Kidney tubule cell (primary cell): ENCODE data around the gene GNPTG.

Source experiments
- DNase-seq: peaks from one replicate; pipeline ENCODE4 v3.0.0-alpha.2; 2018; ENCODE audit warnings: low spot score

GNPTG gene

DNA sequence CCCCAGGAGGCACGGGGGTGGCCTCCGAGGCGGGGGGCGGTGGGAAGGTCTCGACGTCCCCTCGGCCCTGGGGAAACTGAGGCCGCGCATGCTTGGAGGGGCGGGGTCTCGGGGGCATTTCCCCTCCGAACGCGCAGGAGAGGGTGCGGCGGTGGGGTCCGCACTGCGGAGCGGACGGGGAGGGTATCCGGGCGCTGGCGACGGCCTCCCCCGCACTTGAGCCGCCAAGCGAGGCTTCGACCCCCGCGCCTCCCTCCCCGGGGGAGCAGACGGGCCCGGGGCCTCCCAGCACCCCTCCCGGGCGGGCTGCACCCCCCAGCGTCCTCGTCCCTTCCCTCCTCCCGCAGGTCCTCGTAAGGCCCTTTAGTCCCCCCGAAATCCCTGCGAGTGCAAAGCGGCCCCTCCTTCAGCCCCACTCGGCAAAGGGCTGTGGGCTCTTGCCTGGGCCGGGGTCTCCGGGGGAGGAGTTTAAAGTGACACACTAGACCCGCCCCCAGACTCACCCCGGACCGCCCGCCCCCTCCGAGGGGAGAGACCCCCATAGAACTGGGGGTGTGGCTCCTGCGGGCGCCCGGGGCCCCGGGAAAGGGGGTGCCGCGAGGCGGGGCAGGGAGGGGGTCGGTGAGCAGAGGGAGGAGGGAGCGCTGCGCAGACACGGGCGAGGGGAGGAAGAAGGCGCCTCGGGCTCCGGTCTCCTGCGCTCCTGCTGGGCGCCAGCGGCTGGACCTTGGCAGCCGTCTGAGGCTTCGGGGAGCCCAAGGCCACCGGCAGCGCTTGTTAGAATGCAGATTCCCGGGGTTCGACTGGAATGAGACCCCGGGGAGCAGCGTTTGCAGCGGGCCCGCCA, 17.7 kb upstream of the GNPTG start:
- no peak for DNase-seq

DNA sequence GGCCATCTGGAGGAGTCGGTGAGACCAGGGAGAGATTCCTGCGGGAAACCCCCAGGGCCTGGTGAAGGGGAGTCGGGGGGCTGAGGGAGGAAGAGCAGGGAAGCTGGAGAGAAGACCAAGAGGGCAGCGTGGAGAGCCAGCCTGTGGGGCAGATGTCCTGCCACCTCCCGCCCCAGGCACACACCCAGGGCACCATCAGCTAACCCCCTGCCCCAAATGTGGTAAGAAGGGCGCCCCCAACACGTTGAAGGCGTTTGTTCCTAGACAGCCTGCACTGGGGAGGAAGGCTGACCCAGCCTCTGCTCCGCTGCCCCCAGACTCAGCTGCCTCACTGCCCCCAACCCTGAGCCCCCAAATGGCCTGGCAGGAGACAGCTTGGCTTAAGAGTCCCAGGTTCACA, 17.0 kb upstream of the GNPTG start:
- no peak for DNase-seq

DNA sequence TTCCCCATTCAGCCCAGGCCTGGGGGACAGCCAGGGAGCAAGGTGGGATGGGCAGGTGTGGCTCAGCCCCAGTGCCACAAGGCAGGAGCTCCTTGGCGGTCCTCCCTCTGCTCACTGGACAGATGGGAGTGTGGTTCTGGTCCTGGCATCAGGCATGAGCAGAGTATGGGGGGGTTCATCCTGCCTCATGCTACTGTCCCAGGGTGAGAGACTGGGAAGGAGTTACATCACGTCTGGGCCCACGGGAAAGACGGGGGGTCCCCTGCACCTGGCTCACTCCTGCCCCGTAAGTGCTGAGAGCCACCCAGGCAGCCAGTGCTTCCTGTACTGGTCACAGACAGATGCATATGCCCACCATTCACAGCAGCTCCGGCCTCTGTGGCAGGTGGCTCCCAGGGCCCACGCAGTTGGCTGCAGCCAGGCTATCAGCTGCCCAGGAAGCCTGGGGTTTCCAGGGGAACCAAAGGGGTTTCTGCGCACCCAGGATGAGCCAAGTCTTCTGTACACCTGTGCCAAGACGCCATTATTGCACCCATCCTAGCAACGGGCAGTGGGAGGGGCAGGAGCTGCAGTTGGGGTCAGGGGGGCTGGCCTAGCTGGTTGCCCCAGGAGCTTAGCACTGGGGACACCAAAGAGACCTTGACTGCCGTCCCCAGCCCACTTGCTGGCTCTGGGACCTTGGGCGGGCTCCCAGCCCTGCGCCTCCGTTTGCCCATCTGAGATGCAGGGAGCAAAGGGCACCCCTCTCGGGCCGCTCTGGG, 16.3 kb upstream of the GNPTG start:
- no peak for DNase-seq

DNA sequence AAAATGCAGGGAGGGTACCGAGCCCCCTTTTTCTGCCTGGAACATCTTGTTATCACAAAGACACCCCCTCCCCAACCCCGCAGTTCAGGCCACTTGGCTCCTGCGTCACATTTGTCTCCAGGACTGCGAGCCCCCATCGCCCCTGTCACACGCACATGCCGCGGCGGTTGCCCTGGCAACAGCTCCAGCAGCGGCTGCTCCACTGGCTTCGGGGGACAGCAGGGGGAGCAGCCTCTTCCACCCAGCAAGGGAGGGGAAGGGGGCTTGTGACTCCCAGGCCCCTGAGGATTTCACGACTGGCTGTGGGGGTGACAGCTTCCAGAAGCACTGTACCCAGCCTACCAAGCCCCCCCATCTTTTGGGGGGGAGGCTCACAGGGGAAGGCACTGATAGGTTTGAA, 15.7 kb upstream of the GNPTG start:
- no peak for DNase-seq

DNA sequence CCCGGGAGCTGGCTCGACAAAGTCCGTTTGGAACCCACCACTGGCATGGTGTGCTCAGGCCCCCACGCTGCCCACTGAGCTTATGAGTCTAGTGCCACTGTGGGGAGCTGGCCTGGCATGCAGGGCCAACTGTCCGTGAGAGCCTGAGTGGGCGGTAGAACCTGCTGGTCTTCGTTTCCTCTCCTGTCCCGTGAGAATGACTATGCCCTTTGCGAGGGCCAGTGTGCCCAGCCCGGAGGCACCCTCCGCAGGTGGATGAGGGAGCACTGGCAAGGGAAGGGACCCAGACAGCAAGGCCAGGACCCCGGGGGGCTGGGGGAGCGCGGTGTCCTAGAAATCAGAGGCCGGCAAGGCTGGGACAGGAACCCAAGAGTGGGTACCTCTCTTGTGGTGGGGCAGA, 15.1 kb upstream of the GNPTG start:
- DNase-seq, result no peak

DNA sequence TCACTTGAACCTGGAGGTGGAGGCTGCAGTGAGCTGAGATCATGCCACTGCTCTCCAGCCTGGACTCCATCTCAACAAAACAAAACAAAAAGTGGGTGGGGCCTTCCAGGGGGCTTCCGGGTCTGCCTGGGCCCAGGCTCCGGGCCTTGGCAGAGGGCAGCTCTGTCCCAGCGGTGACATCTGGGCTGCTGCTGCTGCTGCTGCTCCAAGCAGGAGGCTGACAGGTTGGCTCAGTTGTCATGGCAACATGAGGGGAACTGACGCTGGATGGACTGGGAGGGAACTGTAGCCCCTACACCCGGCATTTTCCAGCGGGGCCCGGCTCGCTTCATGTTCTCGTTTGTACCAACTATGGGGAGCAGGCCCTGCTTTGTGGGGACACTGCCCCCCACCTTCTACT, 14.2 kb upstream of the GNPTG start:
- DNase-seq, result no peak

DNA sequence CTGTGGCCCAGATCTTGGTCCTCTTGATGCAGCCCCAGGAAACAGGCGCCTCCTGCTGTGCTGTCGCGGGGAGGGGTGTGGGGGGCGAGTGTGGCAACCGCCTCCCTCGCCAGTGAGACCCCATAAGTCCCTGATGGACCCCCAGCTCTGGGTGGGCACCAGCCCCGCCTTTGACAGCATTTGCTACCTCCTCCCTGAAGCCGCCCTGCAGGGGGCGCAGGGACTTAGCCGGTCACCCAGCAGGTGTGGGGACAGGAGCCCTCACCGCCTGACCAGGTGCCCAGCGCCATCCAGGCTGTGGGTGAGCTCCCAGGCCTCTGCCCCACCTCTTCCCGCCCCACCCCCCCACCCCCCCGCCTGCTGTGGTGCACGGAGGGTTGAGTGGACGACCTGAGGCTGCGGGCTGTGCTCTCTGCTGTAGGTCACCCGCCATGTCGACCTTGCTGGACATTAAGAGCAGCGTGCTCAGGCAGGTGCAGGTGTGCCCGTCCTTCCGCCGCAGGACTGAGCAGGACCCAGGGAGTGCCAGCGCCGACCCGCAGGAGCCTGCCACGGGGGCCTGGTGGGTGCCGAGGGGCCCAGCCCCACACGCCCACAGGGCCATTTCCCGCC, 13.5 kb upstream of the GNPTG start:
- peak; percentile 58 for DNase-seq

DNA sequence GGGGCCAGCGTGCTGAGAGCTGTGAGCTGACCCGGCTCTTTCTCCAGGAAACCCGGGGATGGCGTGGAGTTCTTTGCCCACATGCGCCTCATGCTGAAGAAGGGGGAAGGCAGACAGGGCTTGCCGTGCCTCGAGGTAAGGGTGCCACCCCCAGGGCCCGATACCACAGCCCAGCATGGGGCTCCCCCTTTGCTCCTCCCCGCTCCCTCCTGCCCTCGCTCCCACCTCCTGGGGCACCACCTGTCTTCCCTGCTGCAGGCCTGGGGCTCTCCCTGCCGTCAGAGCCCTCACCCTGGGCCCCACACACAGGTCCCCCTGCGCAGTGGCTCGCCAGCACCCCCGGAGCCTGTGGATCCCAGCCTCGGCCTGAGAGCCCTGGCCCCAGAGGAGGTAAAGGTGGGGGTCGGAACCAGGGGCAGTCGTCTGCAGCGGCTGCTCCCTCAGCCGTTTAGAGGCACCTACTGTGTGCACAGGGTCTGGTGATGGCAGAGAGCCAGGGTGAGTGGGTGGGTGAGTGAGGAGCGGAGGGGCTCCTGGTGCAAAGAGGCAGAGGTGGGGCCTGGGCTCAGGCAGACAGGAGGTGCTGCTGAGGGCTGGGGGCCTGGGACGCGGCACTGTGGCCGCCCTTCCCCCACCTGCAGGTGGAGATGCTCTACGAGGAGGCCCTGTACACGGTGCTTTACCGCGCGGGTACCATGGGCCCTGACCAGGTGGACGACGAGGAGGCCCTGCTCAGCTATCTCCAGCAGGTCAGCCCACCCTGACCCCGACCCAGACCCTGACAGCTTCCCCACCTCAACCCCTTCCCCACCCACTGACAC, 12.7 kb upstream of the GNPTG start:
- no peak for DNase-seq

DNA sequence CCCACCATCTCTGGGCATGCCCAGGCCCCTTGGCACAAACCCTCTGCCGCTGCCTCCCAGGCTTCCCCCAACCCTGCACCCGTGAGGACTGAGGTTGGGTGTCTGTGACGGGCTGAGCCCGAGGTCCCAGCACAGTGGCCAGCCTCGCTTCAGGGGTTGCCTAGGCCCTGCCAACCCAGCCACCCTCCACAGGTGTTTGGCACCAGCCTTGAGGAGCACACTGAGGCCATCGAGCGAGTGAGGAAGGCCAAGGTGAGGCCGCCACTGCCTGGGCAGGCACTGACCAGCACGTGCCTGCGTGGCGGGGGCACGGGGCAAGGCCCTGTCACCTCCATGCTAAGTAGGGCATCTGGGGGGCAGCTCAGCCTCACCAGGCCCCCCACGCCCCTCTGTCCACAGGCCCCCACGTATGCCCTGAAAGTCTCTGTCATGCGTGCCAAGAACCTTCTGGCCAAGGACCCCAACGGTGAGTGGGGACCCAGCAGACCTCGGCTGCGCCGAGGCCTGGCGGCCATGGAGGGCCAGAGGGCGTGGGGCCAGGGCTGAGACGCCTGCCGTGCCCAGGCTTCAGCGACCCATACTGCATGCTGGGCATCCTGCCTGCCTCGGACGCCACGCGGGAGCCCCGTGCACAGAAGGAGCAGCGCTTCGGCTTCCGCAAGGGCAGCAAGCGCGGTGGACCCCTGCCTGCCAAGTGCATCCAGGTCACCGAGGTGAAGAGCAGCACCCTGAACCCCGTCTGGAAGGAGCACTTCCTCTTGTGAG, 10.8 kb upstream of the GNPTG start:
- no peak for DNase-seq

DNA sequence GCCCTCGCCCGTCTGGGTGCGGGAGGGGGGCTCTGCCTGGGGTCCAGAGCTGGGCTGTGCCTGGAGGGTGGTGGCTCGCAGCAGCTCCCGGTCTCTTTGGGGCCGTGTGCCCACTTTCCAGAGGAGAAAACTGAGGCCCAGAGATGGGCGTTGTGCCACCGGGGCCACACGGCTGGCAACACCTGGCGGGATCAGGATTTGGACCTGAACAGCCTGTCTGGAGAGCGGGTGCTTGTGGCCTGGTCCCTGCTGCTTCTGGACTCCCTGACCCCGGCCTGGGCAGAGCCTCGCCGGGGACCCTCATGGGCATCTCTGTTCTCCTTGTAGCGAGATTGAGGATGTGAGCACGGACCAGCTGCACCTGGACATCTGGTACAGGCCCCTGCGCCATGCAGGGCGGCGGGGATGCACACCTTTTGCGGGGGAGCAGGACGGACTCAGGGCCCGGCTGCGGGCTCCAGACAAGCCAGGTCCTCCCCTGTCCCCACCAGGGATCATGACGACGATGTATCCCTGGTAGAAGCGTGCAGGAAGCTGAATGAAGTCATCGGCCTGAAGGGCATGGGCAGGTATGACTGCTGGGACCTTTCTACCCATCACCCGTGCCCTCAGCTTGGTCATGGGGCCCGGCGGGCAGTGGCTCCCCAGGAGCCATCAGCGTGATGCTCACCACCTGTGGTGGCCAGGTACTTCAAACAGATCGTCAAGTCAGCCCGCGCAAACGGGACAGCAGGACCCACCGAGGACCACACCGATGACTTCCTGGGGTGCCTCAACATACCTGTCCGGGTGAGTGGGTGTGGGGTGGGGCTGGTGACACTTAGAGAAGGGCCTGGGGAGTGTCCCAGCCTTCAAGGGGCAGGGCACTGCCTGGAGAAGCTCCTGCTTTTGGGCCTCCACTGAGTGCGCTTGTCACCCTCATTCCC, 10.0 kb upstream of the GNPTG start:
- no peak for DNase-seq

DNA sequence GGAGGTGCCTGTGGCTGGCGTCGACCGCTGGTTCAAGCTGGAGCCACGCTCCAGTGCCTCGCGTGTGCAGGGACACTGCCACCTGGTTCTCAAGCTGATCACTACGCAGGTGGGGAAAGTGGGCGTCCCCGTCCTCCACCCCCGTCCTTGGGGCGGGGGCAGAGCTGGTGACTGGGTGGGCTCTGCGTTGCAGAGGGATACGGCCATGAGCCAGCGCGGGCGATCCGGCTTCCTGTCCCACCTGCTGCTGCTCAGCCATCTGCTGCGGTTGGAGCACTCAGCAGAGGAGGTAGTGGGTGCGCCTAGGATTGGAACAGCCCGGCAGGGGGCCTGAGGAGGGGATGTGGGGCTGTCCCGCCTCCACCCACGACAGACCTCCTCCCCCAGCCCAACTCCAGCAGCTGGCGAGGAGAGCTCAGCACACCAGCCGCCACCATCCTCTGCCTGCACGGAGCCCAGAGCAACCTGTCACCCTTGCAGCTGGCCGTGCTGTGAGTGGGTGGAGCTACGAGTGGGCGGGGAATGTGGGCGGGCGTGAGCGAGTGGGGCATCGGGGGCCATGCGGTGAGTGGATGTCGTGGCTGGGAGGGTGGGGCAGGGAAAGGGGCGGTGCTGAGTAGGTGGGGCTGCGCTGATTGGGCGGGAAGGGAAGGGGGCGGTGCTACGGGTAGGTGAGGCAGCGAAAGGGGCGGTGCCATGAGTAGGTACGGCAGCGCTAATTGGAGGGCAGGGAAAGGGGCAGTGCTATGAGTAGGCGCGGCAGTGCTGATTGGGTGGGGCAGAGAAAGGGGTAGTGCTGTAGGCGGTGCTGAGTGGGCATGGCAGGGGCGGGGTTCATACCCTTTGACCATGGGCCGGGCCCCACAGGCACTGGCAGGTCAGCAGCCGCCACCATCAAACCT, 9.0 kb upstream of the GNPTG start:
- peak; percentile 98 for DNase-seq

DNA sequence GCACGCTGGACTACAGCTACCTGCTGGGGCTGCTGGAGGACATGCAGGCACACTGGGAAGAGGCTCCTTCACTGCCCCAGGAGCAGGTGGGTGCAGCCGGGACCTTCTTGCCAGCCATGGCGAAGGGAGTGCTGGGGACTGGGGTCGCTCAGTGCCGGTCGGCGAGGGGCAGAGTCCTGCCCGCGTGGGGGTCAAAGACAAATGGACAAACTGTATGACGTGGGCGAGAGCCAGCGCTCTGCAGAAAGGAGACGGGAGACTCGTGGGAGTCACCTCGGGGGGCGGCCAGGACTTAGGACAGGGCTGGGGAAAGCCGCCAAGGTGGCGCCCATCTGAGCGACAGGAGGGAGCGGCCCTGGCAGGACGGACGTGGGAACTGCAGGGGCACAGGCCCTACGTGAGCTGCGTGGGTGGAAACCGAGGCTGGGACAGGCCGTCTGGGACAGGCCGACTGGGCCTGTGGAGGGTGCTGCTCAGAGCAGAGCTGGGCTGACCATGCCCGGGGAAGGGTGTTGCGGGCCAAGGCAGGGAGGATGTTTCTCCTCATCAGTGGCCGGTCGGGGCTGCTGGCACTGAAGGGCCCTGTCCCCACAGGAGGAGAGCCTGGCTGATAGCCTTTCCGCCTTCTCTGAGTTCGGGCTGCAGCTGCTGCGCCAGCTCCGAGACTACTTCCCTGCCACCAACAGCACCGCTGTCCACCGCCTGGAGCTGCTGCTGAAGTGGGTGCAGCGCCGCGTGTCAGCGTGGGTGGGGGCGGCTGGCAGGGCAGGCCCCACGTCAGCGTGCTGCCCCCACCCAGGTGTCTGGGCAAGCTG, 8.1 kb upstream of the GNPTG start:
- DNase-seq, result no peak

DNA sequence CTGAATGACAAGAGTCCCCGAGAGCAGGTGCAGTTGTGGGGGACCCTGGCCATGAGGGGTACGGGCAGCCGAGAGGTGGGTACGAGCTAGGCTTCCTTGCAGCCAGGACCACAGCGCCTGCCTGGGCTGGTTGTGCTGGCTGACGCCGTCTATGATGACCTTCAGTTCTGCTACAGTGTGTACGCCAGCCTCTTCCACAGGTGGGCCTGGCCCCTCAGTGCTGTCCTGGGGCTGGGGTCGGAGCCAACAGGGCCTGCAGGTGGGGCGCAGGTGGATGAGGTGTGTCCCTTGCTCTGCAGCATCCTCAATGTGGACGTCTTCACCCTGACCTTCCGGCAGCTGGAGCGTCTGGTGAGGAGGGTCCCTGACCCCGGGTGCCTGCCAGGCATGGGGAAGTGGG, 7.2 kb upstream of the GNPTG start:
- no peak for DNase-seq

DNA sequence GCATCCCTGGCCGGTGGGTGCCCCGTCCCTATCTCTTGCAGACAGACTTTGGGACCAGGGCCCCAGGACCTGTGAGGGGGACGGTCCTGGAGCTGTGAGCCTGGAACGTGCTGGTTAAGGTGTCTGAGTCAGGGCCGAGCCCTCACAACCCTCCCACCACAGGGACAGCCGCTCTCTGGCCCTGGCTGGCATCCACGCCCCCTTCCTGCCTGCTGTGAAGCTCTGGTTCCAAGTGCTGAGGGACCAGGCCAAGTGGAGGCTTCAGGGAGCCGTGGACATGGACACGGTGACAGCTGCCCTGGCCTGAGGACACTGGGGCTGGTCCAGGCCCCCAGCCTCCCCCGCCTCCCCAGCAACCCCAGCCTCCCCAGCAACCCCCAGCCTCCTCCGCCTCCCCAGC, 6.6 kb upstream of the GNPTG start:
- no peak for DNase-seq

DNA sequence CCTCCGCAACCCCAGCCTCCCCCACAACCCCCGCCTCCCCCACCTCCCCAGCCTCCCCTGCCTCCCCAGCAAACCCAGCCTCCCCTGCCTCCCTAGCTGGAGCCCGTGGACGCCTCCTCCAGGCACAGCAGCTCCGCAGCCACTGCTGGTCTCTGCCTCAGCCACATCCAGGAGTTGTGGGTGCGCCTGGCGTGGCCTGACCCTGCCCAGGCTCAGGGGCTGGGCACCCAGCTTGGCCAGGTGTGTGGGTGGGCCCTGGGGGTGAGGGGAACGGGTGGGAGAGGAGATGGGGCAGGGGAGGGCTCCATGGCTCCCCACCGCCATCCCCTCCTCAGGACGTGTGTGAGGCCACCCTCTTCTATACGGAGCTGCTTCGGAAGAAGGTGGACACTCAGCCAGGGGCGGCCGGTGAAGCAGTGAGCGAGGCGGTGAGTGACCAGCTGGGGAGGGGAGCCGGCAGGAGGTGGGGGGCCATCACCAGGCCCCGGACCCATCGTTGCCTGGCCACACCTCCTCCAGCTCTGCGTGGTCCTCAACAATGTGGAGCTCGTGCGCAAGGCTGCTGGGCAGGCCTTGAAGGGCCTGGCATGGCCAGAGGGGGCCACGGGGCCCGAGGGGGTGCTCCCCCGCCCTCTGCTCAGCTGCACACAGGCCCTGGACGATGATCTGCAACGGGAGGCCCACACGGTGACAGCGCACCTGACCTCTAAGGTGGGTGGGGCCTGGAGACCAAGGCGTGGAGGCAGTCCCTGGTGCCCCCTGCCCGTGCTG, 5.9 kb upstream of the GNPTG start:
- no peak for DNase-seq

DNA sequence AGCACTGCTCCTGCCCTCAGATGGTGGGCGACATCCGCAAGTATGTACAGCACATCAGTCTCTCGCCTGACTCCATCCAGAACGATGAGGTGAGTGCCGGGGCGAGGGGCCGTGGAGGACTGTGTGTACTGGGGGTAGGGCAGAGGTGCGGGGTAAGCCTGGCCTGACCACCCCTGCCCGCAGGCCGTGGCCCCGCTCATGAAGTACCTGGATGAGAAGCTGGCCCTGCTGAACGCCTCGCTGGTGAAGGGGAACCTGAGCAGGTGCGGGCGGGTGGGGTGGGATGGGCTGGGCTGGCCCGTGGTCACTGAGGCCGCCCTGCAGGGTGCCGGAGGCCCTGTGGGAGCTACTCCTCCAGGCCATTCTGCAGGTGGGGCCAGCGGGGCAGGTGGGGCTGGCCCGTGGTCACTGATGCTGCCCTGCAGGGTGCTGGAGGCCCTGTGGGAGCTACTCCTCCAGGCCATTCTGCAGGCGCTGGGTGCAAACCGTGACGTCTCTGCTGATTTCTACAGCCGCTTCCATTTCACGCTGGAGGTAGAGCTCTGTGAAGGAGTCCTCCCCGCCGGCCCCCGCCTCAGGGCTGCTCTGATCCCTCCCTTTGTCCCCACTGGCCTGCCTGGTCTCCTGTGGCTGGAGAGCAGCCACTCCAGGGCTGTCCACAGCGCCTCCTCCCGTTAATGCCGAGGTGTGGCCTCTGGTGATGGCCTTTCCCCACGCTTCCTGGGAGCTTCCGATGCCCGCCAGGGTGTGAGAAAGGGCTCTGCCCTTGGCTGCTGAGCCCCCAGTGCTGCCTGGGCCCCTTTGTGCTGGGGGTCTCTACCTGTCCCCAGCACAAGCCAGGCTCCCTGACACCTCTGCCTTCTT, 5.1 kb upstream of the GNPTG start:
- DNase-seq, result no peak
